GM13976 (cell line): ENCODE data around the gene EVL.

Experiments
- DNase-seq: peaks from one replicate; pipeline ENCODE4 v3.0.0; 2012; ENCODE audit warnings: low spot score
- in situ Hi-C: fragments of 300-500 bp; cut with MboI; formaldehyde crosslinking; loops from one replicate; pipeline ENCODE4 v1.12.0; 2022; ENCODE audit warnings: low sequenced_read_pairs, mixed read lengths, inconsistent platforms; ENCODE audit not compliant: unreplicated experiment
- TF ChIP-seq, protein P1 (sequence below): IDR thresholded peaks from 2 replicates; pipeline ENCODE4 v1.5.1; 2012; ENCODE audit warnings: borderline replicate concordance, mild to moderate bottlenecking; ENCODE audit not compliant: insufficient read depth; ENCODE audit errors: extremely low read depth, missing control alignments, control extremely low read depth

Gene EVL

DNA sequence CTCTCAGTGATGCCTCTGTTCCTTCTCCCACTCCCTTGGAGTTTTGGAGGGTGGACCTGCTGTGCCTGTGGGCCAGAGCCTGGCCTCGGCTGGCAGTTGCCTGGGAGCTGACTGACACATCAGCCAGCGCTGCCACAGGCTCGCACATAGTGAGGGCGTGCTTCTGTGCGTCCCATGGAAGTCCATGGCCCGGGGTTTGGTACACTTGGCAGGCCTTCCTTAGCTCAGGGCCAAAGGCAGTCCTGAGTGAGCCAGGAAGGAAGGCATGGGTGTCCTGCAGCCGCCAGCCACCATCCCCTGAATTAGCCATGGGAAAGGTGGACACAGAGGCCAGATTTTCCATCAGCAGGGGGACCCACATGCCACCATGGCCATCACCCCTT, 95.3 kb downstream of the EVL start:
- no peak for DNase-seq
- in situ Hi-C loops = no loop called here
- TF ChIP-seq, protein P1, sequence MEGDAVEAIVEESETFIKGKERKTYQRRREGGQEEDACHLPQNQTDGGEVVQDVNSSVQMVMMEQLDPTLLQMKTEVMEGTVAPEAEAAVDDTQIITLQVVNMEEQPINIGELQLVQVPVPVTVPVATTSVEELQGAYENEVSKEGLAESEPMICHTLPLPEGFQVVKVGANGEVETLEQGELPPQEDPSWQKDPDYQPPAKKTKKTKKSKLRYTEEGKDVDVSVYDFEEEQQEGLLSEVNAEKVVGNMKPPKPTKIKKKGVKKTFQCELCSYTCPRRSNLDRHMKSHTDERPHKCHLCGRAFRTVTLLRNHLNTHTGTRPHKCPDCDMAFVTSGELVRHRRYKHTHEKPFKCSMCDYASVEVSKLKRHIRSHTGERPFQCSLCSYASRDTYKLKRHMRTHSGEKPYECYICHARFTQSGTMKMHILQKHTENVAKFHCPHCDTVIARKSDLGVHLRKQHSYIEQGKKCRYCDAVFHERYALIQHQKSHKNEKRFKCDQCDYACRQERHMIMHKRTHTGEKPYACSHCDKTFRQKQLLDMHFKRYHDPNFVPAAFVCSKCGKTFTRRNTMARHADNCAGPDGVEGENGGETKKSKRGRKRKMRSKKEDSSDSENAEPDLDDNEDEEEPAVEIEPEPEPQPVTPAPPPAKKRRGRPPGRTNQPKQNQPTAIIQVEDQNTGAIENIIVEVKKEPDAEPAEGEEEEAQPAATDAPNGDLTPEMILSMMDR = no peak

DNA sequence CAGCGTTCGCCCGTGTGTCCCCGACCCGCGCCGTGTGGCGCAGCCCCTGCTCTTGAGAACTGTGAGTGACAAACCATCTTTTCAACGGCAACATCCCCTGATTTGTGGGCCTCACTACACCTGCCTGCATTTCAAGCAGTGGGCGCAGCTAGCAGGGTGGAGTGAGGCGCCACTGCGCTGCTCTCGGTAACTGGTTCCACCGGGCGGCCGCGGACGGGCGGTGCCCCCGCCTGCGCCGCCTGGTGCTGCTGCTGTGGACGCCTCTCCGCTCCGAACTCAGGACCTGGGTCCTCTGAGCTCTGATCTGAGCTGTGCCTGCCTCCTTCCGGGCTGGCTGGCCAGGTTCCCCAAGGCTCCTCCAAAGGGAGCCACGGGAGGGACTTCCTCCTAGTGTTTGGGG, 100.2 kb downstream of the EVL start:
- TF ChIP-seq, protein P1 = no peak
- in situ Hi-C loops = no loop called here
- no peak for DNase-seq

DNA sequence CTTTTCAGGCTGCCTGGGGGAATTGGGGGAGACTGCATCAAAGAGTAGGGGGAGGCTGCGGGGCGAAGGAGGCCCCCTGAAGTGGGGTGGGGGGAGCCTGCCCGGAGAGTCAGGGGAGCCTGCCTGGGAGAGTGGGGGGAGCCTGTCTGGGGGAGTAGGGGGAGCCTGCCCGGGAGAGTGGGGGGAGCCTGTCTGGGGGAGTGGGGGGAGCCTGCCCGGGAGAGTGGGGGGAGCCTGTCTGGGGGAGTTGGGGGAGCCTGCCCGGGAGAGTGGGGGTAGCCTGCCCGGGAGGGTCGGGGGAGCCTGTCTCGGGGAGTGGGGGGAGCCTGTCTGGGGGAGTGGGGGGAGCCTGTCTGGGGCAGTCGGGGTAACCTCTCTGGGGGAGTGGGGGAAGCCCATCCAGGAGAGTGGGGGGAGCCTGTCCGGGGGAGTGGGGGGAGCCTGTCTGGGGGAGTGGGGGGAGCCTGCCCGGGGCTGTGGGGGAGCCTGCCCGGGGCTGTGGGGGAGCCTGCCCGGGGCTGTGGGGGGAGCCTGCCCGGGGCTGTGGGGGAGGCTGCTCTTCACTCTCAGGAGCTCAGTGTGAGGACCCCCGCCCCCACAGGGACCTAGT, 100.7 kb downstream of the EVL start:
- in situ Hi-C loops = no loop called here
- DNase-seq = no peak
- TF ChIP-seq, protein P1 = no peak

DNA sequence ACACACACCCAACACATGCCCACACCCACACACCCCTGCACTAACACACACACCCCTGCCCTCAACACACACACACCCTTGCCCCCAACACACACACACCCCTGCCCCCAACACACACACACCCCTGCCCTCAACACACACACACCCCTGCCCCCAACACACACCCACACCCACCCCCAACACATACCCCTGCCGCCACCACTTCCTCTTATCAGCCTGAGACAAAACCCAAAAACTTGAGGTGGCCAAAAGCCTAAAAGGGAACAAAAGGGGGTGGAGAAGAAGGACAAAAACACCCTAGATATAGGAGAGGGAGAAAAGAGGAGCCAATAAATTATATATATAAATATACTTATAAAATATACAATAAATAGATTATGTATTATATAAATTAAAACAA, 103.3 kb downstream of the EVL start:
- TF ChIP-seq, protein P1 = no peak
- in situ Hi-C loops = no loop called here
- DNase-seq = no peak

DNA sequence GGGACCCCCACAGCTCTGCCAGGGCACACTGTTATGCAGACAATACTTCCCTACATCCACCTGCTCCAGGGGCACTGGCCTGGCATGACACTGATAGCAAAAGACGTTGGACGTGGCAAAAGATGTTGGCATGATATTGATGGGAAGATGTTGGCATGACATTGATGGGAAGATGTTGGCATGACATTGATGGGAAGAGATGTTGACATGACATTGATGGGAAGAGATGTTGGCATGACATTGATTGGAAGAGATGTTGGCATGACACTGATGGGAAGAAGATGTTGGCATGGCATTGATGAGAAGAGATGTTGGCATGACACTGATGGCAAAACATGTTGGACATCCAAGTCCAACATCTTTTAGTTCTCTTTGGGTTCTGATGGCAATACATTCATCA, 105.7 kb downstream of the EVL start:
- no peak for DNase-seq
- in situ Hi-C loops = no loop called here
- TF ChIP-seq, protein P1 = no peak

DNA sequence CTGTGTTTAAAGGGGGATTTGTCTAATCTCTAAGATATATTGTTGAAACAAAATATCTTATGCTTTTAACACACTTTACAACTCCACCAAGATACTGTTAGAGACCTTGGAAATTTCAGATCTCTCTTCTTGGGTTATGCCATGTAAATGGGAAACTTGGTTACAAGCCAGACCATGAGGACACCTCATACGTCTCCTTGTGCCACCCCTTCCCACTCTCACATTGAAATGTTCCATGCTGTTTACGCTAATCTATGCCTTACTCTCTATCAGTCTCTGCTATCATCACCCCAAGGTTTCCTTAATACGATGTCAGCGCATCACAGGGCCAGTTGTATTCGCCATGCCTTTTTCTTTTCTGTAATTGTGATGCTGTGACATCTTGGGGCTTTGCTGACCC, 107.6 kb downstream of the EVL start:
- DNase-seq = no peak
- TF ChIP-seq, protein P1 = no peak
- in situ Hi-C loops = no loop called here
